AG04450 (cell line): ENCODE measurements around the gene CNP. TPM values are rescaled to one million over a fixed set of nuclear protein-coding genes. Genes with fewer than 3 reads are reported as not detected.
"Not testable (repeated sequence)": the region's sequence is repeated elsewhere in the genome, so short reads cannot be mapped to it uniquely, and the experiment has no call there.

ENCODE experiments used
- CTCF ChIA-PET: fragments of 300-600, 350-600 bp; formaldehyde crosslinking; extraction: SDS; loops from one replicate; lab custom pipeline; 2022; ENCODE audit warnings: antibody characterized with exemption, inconsistent platforms; lab: Charles Lee
- POLR2A ChIA-PET: fragments of 350-600 bp; formaldehyde crosslinking; extraction: SDS; loops from one replicate; lab custom pipeline; 2021; ENCODE audit warnings: antibody characterized with exemption, inconsistent platforms; lab: Yijun Ruan, JAX
- DNase-seq: peaks from one replicate; pipeline ENCODE4 v3.0.0-alpha.2; 2011; ENCODE audit warnings: low read depth, low spot score
- H3K27ac ChIP-seq: one replicate; pipeline ENCODE4 v1.5.1; 2012; ENCODE audit warnings: low read depth, low read length, control low read depth
- H3K27me3 ChIP-seq: one replicate; pipeline ENCODE4 v1.6.0; 2012; ENCODE audit warnings: low read length; ENCODE audit not compliant: control insufficient read depth, insufficient read depth
- H3K4me3 ChIP-seq: 2 replicates; pipeline ENCODE4 v1.5.1; 2011; ENCODE audit warnings: mild to moderate bottlenecking, low read depth, low read length, control low read depth
- H3K9me3 ChIP-seq: 2 replicates; pipeline ENCODE4 v1.5.1; 2012; ENCODE audit warnings: low read length; ENCODE audit not compliant: control insufficient read depth, insufficient read depth
- CTCF ChIP-seq: IDR thresholded peaks from 2 replicates; pipeline ENCODE4 v1.5.1; 2011; ENCODE audit warnings: low read depth, low read length, control low read depth, inconsistent platforms
- polyA plus RNA-seq: library from polyadenylated mRNA; depleted of rRNA; stranded (reverse); fragments of >200 nt; gene quantifications from 2 replicates; pipeline ENCODE4 v1.2.3, GENCODE V29; 2011

CNP gene
- polyA plus RNA-seq, 1 experiment, result 53.0 TPM

GRCh38 chr17:42005166-42005565 is 38.6 kb downstream of the CNP start:
- POLR2A ChIA-PET, result interaction anchor here (0.9 to 1.5 kb wide), 2 partner anchors 8 to 12 kb away, joined by 4 to 8 read pairs; partner anchors contain the start of gene DNAJC7
- no peak for DNase-seq
- Histone ChIP-seq H3K27ac (no peak overlapping the region), H3K4me3 (no peak overlapping the region), H3K27me3 (no peaks in the 10 kb centered on the region), H3K9me3 (no peaks in the 10 kb centered on the region)
- CTCF ChIA-PET, result interaction anchor here (0.6 to 2.4 kb wide), 4 partner anchors 15 to 107 kb away, joined by 3 to 9 read pairs (median 4); partner anchors contain the start of genes DHX58 and NKIRAS2
- TF ChIP-seq CTCF, result no peak

- H3K27me3 ChIP-seq, result no peaks in the 10 kb centered on the region
- no peaks in the 10 kb centered on the region for H3K9me3 ChIP-seq
- ChIA-PET POLR2A (no interaction called here), CTCF (interaction anchor here (1.8 kb wide), 1 partner anchor 11 kb away, joined by 10 read pairs; the partner anchor contains the start of gene NKIRAS2)
- H3K4me3 ChIP-seq, result no peak overlapping the region
- no peak overlapping the region for H3K27ac ChIP-seq
- no peak for DNase-seq
- TF ChIP-seq CTCF, result no peak
Measured at GRCh38 chr17:42009170-42009569, 42.6 kb downstream of the CNP start.

GRCh38 chr17:42010266-42010680 is 43.7 kb downstream of the CNP start:
- H3K9me3 ChIP-seq, H3K27me3 ChIP-seq, H3K27ac ChIP-seq, POLR2A ChIA-PET, H3K4me3 ChIP-seq, CTCF ChIA-PET, DNase-seq: not testable (repeated sequence)

GRCh38 chr17:42010898-42011516 is 44.4 kb downstream of the CNP start:
- Histone ChIP-seq H3K27ac (no peak overlapping the region), H3K4me3 (no peak overlapping the region), H3K9me3 (no peaks in the 10 kb centered on the region), H3K27me3 (no peaks in the 10 kb centered on the region)
- POLR2A ChIA-PET, result no interaction called here
- no peak for TF ChIP-seq CTCF
- CTCF ChIA-PET, result interaction anchor here (1.1 kb wide), 1 partner anchor 9 kb away, joined by 4 read pairs; the partner anchor contains the start of gene NKIRAS2
- DNase-seq, result no peak

GRCh38 chr17:42012363-42012762 is 45.8 kb downstream of the CNP start:
- CTCF ChIA-PET, H3K9me3 ChIP-seq, H3K27me3 ChIP-seq, H3K4me3 ChIP-seq, DNase-seq, H3K27ac ChIP-seq: not testable (repeated sequence)
- POLR2A ChIA-PET, result interaction anchor here (0.6 kb wide), 1 partner anchor 134 kb away, joined by 5 read pairs; no protein-coding TSS in a partner anchor

- ChIA-PET POLR2A (interaction anchor here (0.8 kb wide), 1 partner anchor 20 kb away, joined by 4 read pairs; no protein-coding TSS in a partner anchor), CTCF (interaction anchor here (1.0 kb wide), 1 partner anchor 11 kb away, joined by 3 read pairs; no protein-coding TSS in a partner anchor)
- not testable (repeated sequence) for DNase-seq, H3K27ac ChIP-seq, H3K9me3 ChIP-seq, H3K27me3 ChIP-seq, H3K4me3 ChIP-seq
Measured at GRCh38 chr17:42013740-42014139, 47.1 kb downstream of the CNP start.
